ENCODE results near the gene PUM2. TPM values are rescaled to one million over a fixed set of nuclear protein-coding genes. Genes with fewer than 3 reads are reported as not detected.

Gene PUM2
- total and polyA plus RNA-seq, 4 donors, result 18.5 to 61.0 (median 35.1) TPM

GRCh38 chr2:20303966-20304365 is 46.7 kb downstream of the PUM2 start:
- Histone ChIP-seq H3K36me3 (ENCODE audit: control insufficient read depth in 4 of 4, insufficient read depth in 3 of 4, low read depth in 1 of 4, low read length in 3 of 4) (peaks cover 20 to 44% (median 37%) of the 10 kb centered on the region in 4 donors), H3K27ac (ENCODE audit: low read depth in 1 of 2, low read length in 2 of 2) (no peak overlapping the region), H3K4me3 (ENCODE audit: low read depth in 1 of 3, low read length in 3 of 3) (no peak overlapping the region), H3K9ac (ENCODE audit: low read depth in 1 of 2, low read length in 2 of 2) (no peak overlapping the region), H3K4me1 (ENCODE audit: control insufficient read depth in 4 of 4, insufficient read depth in 4 of 4, low read length in 3 of 4) (peaks cover 0 to under 1% (median 0%) of the 10 kb centered on the region in 4 donors), H3K27me3 (ENCODE audit: control insufficient read depth in 4 of 4, insufficient read depth in 4 of 4, low read length in 3 of 4) (no peaks in the 10 kb centered on the region), H3K9me3 (ENCODE audit: control insufficient read depth in 4 of 4, low read length in 3 of 4) (no peaks in the 10 kb centered on the region)
- 98% methylated on average over 1 of the region's 1 CpG for WGBS
- DNase-seq (ENCODE audit: low spot score), result no peak
- TF ChIP-seq HNF4A (conservative IDR thresholded peaks at IDR 0.05) (no peak), EGR1 (IDR thresholded peaks at IDR 0.05; ENCODE audit: low read depth in 2 of 2) (no peak), MAX (IDR thresholded peaks at IDR 0.05) (no peak), CTCF (IDR thresholded peaks at IDR 0.05; ENCODE audit: low read depth, low read length, missing input control) (no peak), SP1 (IDR thresholded peaks at IDR 0.05) (no peak), RAD21 (IDR thresholded peaks at IDR 0.05) (no peak), GABPA (IDR thresholded peaks at IDR 0.05 in 1 of 2, conservative IDR thresholded peaks at IDR 0.05 in 1 of 2) (no peak), JUND (IDR thresholded peaks at IDR 0.05) (no peak), TAF1 (conservative IDR thresholded peaks at IDR 0.05) (no peak), RXRA (IDR thresholded peaks at IDR 0.05) (no peak), NR2F2 (IDR thresholded peaks at IDR 0.05) (no peak), FOXA1 (IDR thresholded peaks at IDR 0.05) (no peak), FOXA2 (IDR thresholded peaks at IDR 0.05) (no peak), ATF3 (IDR thresholded peaks at IDR 0.05) (no peak), ZBTB33 (IDR thresholded peaks at IDR 0.05) (no peak), HNF4G (IDR thresholded peaks at IDR 0.05) (no peak), REST (IDR thresholded peaks at IDR 0.05) (no peak), YY1 (IDR thresholded peaks at IDR 0.05) (no peak)

Data from liver (tissue), 9 donors.